ENCODE measurements around the gene DIRAS3. TPM values are rescaled to one million over a fixed set of nuclear protein-coding genes. Genes with fewer than 3 reads are reported as not detected.
A peak's percentile ranks its signal among the peaks of the same experiment; 100 is the strongest.

DIRAS3 gene
- 14.7 and 16.6 TPM in 2 replicates for polyA plus RNA-seq (2012; rRNA removed)
- 13.9 and 14.0 TPM in 2 replicates for polyA plus RNA-seq (2012; cell fraction: cytosol; rRNA removed)
- polyA plus RNA-seq (2012; cell fraction: nucleus; rRNA removed) = 9.4 and 10.4 TPM in 2 replicates

- Histone ChIP-seq H3K36me3 (replicated peaks in 1 of 2; ENCODE audit: control insufficient read depth in 1 of 2, insufficient read depth in 2 of 2, low read length in 1 of 2) (no peaks in the 10 kb centered on the region), H3K9ac (peak within 1 kb of the TSS; percentile 48; the same call in 1 of the 2 replicates), H3K4me2 (peak within 1 kb of the TSS; percentile 66), H4K20me1 (ENCODE audit: insufficient read depth) (no peaks in the 10 kb centered on the region), H2AFZ (ENCODE audit: low read depth) (peak within 1 kb of the TSS; percentile 77), H3F3A (replicated peaks; ENCODE audit: insufficient read depth) (peaks cover 3% of the 10 kb centered on the region), H3K27me3 (ENCODE audit: insufficient read depth) (no peaks in the 10 kb centered on the region), H3K4me3 (ENCODE audit: low read depth in 2 of 2, low read length in 1 of 2) (peak within 1 kb of the TSS; percentile 43 to 68), H3K4me1 (ENCODE audit: control insufficient read depth in 1 of 2, insufficient read depth in 2 of 2, low read depth in 1 of 2, low read length in 1 of 2) (no peaks in the 10 kb centered on the region; a peak in 1 of 4 replicates), H3K9me3 (no peaks in the 10 kb centered on the region), H3K27ac (ENCODE audit: low read depth in 2 of 2, low read length in 1 of 2) (peak within 1 kb of the TSS in 1 of 2 experiments; percentile 36; a peak in 1 of 4 replicates), H3K79me2 (ENCODE audit: insufficient read depth) (no peaks in the 10 kb centered on the region), H3K9me2 (no peaks in the 10 kb centered on the region)
- TF ChIP-seq RAD21 (IDR thresholded peaks at IDR 0.05; ENCODE audit: low read length) (no peak), MAX (IDR thresholded peaks at IDR 0.05; ENCODE audit: low read depth) (0 out of 2 replicates have a peak, but pooled peaks have one; percentile 28)
- CTCF ChIA-PET = interaction anchor here (0.9 to 2.5 kb wide), 5 partner anchors 59 to 284 kb away, joined by 3 to 21 read pairs (median 10); no protein-coding TSS in a partner anchor
- DNase-seq = peak; percentile 34
- WGBS (ENCODE audit: low lambda C conversion rate) = 65% methylated on average over 45 of the region's 45 CpGs
- POLR2A ChIA-PET = interaction anchor here (0.6 kb wide), 1 partner anchor 618 kb away, joined by 4 read pairs; no protein-coding TSS in a partner anchor
Observed at GRCh38 chr1:68049941-68050878, at the start of gene DIRAS3. Gene DIRAS3, minus strand, starts transcription at chr1:68050627. Its CDS starts 3,330 bp downstream, at chr1:68047297.

- H3K4me2 ChIP-seq = no peak overlapping the region
- H3K9me3 ChIP-seq = no peaks in the 10 kb centered on the region
- ChIA-PET CTCF (interaction anchor here (0.8 to 2.6 kb wide), 5 partner anchors 13 to 328 kb away, joined by 3 to 16 read pairs (median 3); no protein-coding TSS in a partner anchor), POLR2A (no interaction called here)
- no peak overlapping the region for H2AFZ ChIP-seq (ENCODE audit: low read depth)
- no peak overlapping the region for H3K27ac ChIP-seq (ENCODE audit: low read depth in 2 of 2, low read length in 1 of 2)
- H3K27me3 ChIP-seq (ENCODE audit: insufficient read depth) = no peaks in the 10 kb centered on the region
- H3K9ac ChIP-seq = no peak overlapping the region
- no peaks in the 10 kb centered on the region for H3K36me3 ChIP-seq (replicated peaks in 1 of 2; ENCODE audit: control insufficient read depth in 1 of 2, insufficient read depth in 2 of 2, low read length in 1 of 2)
- H3K4me3 ChIP-seq (ENCODE audit: low read depth in 2 of 2, low read length in 1 of 2) = no peak overlapping the region
- peak; percentile 16; the same call in 1 of the 2 replicates for TF ChIP-seq FOSL2 (IDR thresholded peaks at IDR 0.05; ENCODE audit: borderline replicate concordance, low read depth)
- no peak for TF ChIP-seq POLR2AphosphoS5 (IDR thresholded peaks at IDR 0.05; ENCODE audit: low read depth, low read length)
- no peaks in the 10 kb centered on the region; a peak in 1 of 4 replicates for H3K4me1 ChIP-seq (ENCODE audit: control insufficient read depth in 1 of 2, insufficient read depth in 2 of 2, low read depth in 1 of 2, low read length in 1 of 2)
- H4K20me1 ChIP-seq (ENCODE audit: insufficient read depth) = no peaks in the 10 kb centered on the region
- no peaks in the 10 kb centered on the region for H3K79me2 ChIP-seq (ENCODE audit: insufficient read depth)
- no peaks in the 10 kb centered on the region for H3K9me2 ChIP-seq
- DNase-seq = no peak
- H3F3A ChIP-seq (replicated peaks; ENCODE audit: insufficient read depth) = no peaks in the 10 kb centered on the region
Observed at GRCh38 chr1:68093737-68094136, 43.3 kb upstream of the DIRAS3 start.

- no peaks in the 10 kb centered on the region for H3K36me3 ChIP-seq (replicated peaks in 1 of 2; ENCODE audit: control insufficient read depth in 1 of 2, insufficient read depth in 2 of 2, low read length in 1 of 2)
- no peak for DNase-seq
- no peak overlapping the region for H3K4me2 ChIP-seq
- H3F3A ChIP-seq (replicated peaks; ENCODE audit: insufficient read depth) = no peaks in the 10 kb centered on the region
- H2AFZ ChIP-seq (ENCODE audit: low read depth) = no peak overlapping the region
- H3K79me2 ChIP-seq (ENCODE audit: insufficient read depth) = no peaks in the 10 kb centered on the region
- no peak overlapping the region for H3K9ac ChIP-seq
- no peak overlapping the region for H3K27ac ChIP-seq (ENCODE audit: low read depth in 2 of 2, low read length in 1 of 2)
- no peaks in the 10 kb centered on the region for H4K20me1 ChIP-seq (ENCODE audit: insufficient read depth)
- WGBS (ENCODE audit: low lambda C conversion rate) = 86% methylated on average over 4 of the region's 4 CpGs
- H3K9me3 ChIP-seq = no peaks in the 10 kb centered on the region
- H3K9me2 ChIP-seq = no peaks in the 10 kb centered on the region
- ChIA-PET POLR2A (no interaction called here), CTCF (interaction anchor here (0.6 to 1.1 kb wide), 2 partner anchors 16 to 233 kb away, joined by 3 read pairs; no protein-coding TSS in a partner anchor)
- H3K4me3 ChIP-seq (ENCODE audit: low read depth in 2 of 2, low read length in 1 of 2) = no peak overlapping the region
- H3K4me1 ChIP-seq (ENCODE audit: control insufficient read depth in 1 of 2, insufficient read depth in 2 of 2, low read depth in 1 of 2, low read length in 1 of 2) = no peaks in the 10 kb centered on the region
- no peaks in the 10 kb centered on the region for H3K27me3 ChIP-seq (ENCODE audit: insufficient read depth)
- TF ChIP-seq IRF3 (IDR thresholded peaks at IDR 0.05; ENCODE audit: low read depth, low read length) (no peak), CHD2 (IDR thresholded peaks at IDR 0.05; ENCODE audit: low read length, partially characterized antibody) (no peak), REST (IDR thresholded peaks at IDR 0.05; ENCODE audit: low read depth, low read length) (no peak), JUND (IDR thresholded peaks at IDR 0.05) (no peak), CTCF (IDR thresholded peaks at IDR 0.05) (no peak), MEF2A (IDR thresholded peaks at IDR 0.05; ENCODE audit: borderline replicate concordance, low read depth) (no peak), RAD21 (IDR thresholded peaks at IDR 0.05; ENCODE audit: low read length) (no peak), SIN3A (IDR thresholded peaks at IDR 0.05; ENCODE audit: borderline replicate concordance, low read depth, low read length) (no peak), RFX5 (IDR thresholded peaks at IDR 0.05; ENCODE audit: low read length) (no peak)
Observed at GRCh38 chr1:68087184-68087583, 36.8 kb upstream of the DIRAS3 start.
